GM12865 (cell line): ENCODE results near the gene S100A12.

Experiments
- DNase-seq: peaks from one replicate; pipeline ENCODE4 v3.0.0; 2010; ENCODE audit warnings: low read depth
- H3K4me3 ChIP-seq: 2 replicates; pipeline ENCODE4 v1.5.1; 2011; ENCODE audit warnings: mild to moderate bottlenecking, low read depth, low read length, control low read depth
- TF ChIP-seq, protein P1 (sequence below): IDR thresholded peaks from 2 replicates; pipeline ENCODE4 v1.5.1; 2011; ENCODE audit warnings: low read length, control low read depth, low read depth, inconsistent platforms; ENCODE audit not compliant: insufficient read depth; ENCODE audit errors: missing control alignments

S100A12 gene

GRCh38 chr1:153364766-153365666 is 10.4 kb downstream of the S100A12 start:
- DNase-seq: no peak
- TF ChIP-seq, protein P1, sequence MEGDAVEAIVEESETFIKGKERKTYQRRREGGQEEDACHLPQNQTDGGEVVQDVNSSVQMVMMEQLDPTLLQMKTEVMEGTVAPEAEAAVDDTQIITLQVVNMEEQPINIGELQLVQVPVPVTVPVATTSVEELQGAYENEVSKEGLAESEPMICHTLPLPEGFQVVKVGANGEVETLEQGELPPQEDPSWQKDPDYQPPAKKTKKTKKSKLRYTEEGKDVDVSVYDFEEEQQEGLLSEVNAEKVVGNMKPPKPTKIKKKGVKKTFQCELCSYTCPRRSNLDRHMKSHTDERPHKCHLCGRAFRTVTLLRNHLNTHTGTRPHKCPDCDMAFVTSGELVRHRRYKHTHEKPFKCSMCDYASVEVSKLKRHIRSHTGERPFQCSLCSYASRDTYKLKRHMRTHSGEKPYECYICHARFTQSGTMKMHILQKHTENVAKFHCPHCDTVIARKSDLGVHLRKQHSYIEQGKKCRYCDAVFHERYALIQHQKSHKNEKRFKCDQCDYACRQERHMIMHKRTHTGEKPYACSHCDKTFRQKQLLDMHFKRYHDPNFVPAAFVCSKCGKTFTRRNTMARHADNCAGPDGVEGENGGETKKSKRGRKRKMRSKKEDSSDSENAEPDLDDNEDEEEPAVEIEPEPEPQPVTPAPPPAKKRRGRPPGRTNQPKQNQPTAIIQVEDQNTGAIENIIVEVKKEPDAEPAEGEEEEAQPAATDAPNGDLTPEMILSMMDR: no peak
- no peak overlapping the region for H3K4me3 ChIP-seq

- no peak for DNase-seq
- TF ChIP-seq, protein P1: no peak
- no peak overlapping the region for H3K4me3 ChIP-seq
Observed at GRCh38 chr1:153364156-153364555, 11.3 kb downstream of the S100A12 start.

DNA sequence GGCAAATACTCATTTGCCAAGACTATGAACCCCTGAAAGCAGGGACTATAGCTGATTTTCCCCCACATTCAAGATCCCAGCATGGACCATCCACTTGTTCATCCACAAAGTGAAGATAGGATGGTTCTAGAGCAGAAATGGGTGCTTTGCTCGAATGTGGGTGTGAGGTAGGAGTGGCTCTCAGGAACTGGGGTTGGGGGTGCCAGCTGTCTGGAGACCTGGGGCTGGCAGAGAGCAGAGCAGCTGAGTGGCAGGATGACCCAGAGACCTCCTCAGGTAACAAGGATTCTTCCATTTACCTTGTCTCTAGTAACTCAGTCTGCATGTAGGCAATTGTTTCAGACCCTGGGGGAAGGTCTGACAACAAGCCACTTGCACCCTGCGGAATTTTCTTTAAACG is 11.8 kb downstream of the S100A12 start:
- TF ChIP-seq, protein P1: no peak
- H3K4me3 ChIP-seq: no peak overlapping the region
- DNase-seq: no peak

GRCh38 chr1:153362187-153362775 is 13.1 kb downstream of the S100A12 start:
- TF ChIP-seq, protein P1: no peak
- H3K4me3 ChIP-seq: no peak overlapping the region
- no peak for DNase-seq

DNA sequence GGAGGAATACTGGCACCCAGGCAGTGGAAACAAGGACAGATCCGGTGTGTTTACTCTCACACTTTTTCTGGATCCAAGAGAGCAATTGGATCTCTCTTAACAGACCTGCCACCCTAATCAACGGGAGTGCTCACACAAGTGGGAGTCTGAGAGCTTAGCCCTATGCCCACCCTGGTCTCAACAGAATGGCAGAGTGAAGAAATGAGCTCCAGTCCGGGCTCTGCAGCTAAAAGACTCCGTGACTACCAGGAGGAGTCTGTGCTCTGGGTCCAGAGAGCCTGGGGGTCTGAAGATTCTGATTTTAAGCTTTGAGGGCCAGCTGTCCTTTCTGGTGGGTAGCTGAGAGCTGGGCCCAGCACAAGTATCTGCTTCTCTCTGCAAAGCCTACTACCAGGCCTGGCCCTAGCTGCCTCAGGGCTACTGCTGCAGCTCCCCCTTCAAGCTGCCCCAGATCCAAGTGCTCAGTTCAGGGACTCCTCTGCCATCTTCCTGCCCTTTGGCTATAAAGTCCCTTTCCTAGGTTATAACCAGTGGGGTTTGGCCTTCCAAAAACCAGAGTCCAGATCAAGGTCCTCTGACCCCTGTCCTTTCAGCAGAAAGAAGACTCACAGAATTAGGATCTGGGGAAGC is 13.8 kb downstream of the S100A12 start:
- no peak for DNase-seq
- no peak overlapping the region for H3K4me3 ChIP-seq
- TF ChIP-seq, protein P1: no peak

- no peak for DNase-seq
- H3K4me3 ChIP-seq: no peak overlapping the region
- TF ChIP-seq, protein P1: no peak
Observed at GRCh38 chr1:153360592-153361479, 14.6 kb downstream of the S100A12 start.
